Lower leg skin (tissue), 3 donors: ENCODE results near the gene MED19.

Experiments
- POLR2A ChIP-seq, 2 donors: fragments of 450-650 bp; IDR thresholded peaks; one replicate each; pipeline ENCODE4 v1.6.1; 2016 to 2017; ENCODE audit warnings: antibody characterized with exemption in 2 of 2, mild to moderate bottlenecking in 1 of 2, moderate library complexity in 1 of 2
- TF ChIP-seq, protein P1 (sequence below), 3 donors: fragments of 450-650 bp; IDR thresholded peaks; one replicate each; pipeline ENCODE4 v1.5.1; 2016; ENCODE audit warnings: antibody characterized with exemption in 3 of 3, mild to moderate bottlenecking in 3 of 3, moderate library complexity in 2 of 3

DNA sequence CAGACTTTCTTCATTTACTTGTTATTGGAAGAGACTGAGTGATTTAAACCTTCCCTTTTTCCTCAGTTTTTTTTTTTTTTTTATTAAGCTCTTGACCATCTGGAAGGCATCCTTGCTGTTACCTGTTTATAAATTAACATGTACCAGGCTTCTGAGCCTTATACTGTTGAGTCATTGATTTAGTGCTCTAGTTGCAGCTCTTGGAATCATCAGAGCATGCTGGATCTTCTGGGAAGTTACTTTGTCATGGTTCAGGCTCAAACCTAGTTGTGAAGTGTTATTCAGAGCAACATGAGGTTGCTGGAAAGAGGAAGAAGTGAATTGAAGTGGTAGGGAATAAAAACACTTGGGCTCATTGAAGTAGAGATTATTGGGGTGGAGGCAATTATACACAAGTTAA, 37.8 kb downstream of the MED19 start:
- TF ChIP-seq, protein P1, sequence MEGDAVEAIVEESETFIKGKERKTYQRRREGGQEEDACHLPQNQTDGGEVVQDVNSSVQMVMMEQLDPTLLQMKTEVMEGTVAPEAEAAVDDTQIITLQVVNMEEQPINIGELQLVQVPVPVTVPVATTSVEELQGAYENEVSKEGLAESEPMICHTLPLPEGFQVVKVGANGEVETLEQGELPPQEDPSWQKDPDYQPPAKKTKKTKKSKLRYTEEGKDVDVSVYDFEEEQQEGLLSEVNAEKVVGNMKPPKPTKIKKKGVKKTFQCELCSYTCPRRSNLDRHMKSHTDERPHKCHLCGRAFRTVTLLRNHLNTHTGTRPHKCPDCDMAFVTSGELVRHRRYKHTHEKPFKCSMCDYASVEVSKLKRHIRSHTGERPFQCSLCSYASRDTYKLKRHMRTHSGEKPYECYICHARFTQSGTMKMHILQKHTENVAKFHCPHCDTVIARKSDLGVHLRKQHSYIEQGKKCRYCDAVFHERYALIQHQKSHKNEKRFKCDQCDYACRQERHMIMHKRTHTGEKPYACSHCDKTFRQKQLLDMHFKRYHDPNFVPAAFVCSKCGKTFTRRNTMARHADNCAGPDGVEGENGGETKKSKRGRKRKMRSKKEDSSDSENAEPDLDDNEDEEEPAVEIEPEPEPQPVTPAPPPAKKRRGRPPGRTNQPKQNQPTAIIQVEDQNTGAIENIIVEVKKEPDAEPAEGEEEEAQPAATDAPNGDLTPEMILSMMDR (IDR thresholded peaks at IDR 0.05): no peak
- TF ChIP-seq POLR2A (IDR thresholded peaks at IDR 0.05): no peak
